Left lung (tissue), 10 donors: ENCODE data around the gene CRYL1. TPM values are rescaled to one million over a fixed set of nuclear protein-coding genes. Genes with fewer than 3 reads are reported as not detected.

Experiments
- ATAC-seq: fragments of 200-7000 bp; cut with Tn5 transposase; one replicate; pipeline ENCODE4 v1.9.1; 2020; ENCODE audit warnings: moderate library complexity
- DNase-seq, 4 donors: peaks; one replicate each; pipeline ENCODE4 v3.0.0-alpha.2; 2013 to 2020
- H3K27ac ChIP-seq, 2 donors: fragments of 200-600 bp; sonication (generic) in 1 of 2; one replicate each; pipeline versions ENCODE4 v1.5.0 to v1.8.0; 2020 to 2021
- H3K27me3 ChIP-seq, 2 donors: fragments of 200-600 bp; sonication (generic) in 1 of 2; one replicate each; pipeline versions ENCODE4 v1.5.0 to v1.8.0; 2020 to 2021
- H3K36me3 ChIP-seq, 2 donors: fragments of 200-600 bp; sonication (generic) in 1 of 2; one replicate each; pipeline versions ENCODE4 v1.5.0 to v1.8.0; 2020 to 2021
- H3K4me1 ChIP-seq, 2 donors: fragments of 200-600 bp; one replicate each; pipeline ENCODE4 v1.8.0; 2021
- H3K4me3 ChIP-seq, 2 donors: fragments of 200-600 bp; sonication (generic) in 1 of 2; one replicate each; pipeline versions ENCODE4 v1.5.0 to v1.8.0; 2020 to 2021; ENCODE audit warnings: mild to moderate bottlenecking in 1 of 2
- H3K9me3 ChIP-seq, 2 donors: fragments of 200-600 bp; sonication (generic) in 1 of 2; one replicate each; pipeline versions ENCODE4 v1.5.0 to v1.8.0; 2020 to 2021
- intact Hi-C, 2 donors: fragments of 100-400 bp; cut with DNase I; formaldehyde crosslinking; loops; one replicate each; pipeline versions ENCODE4 v1.11.2 to v1.14.2; 2022
- polyA plus RNA-seq, 6 donors: library from polyadenylated mRNA; unstranded; fragments of 120-200 nt; gene quantifications; one replicate each; pipeline ENCODE4 v1.2.1, GENCODE V29; 2013; ENCODE audit not compliant: insufficient read length in 6 of 6
- total RNA-seq, 2 donors: library from RNA; stranded (reverse); fragmentation: NEBNext Ultra II Directional; extraction: Animal tissue kit (Norgen Biotek cat#: 25700); gene quantifications; one replicate each; pipeline ENCODE4 v1.2.1, GENCODE V29; 2021
- TF ChIP-seq, protein P1 (sequence below), 2 donors: fragments of 200-600 bp; sonication (generic) in 1 of 2; IDR thresholded peaks; one replicate each; pipeline versions ENCODE4 v1.5.0 to v1.8.0; 2021; ENCODE audit warnings: antibody characterized with exemption in 2 of 2
- donor health status: DM: no; HTN: yes; CAD: no.
- donor health status: DM: no; HTN: no; CAD: no.

CRYL1 gene
- total and polyA plus RNA-seq, 8 donors, result 15.5 to 31.8 (median 24.6) TPM

DNA sequence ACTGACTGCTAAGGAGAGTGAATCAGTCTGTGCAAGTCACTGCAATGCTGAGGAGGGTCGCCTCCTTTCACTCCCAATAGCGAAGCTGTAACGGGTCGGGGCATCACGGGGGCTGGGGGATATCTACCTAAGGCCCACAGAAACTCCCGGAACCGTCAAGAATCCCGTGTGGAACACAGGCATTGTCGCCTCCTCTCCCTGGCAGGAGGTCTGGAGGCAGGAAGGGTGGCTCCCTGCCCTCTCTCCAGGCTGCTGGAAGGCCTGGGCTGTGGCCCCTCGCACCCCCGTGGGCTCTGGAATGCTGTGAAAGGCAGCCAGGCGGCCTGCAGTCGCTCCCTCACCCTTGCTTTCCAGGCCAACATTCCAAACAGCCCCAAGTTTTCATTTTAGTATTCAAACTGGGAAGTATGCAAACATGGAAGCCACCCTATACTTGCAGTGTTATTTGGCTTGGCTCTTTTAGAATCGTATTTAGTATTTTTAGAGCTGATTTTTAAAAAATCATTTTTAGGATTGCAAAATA is 109.4 kb downstream of the CRYL1 start:
- no peak for ATAC-seq
- intact Hi-C loops, result no loop called here
- TF ChIP-seq, protein P1, sequence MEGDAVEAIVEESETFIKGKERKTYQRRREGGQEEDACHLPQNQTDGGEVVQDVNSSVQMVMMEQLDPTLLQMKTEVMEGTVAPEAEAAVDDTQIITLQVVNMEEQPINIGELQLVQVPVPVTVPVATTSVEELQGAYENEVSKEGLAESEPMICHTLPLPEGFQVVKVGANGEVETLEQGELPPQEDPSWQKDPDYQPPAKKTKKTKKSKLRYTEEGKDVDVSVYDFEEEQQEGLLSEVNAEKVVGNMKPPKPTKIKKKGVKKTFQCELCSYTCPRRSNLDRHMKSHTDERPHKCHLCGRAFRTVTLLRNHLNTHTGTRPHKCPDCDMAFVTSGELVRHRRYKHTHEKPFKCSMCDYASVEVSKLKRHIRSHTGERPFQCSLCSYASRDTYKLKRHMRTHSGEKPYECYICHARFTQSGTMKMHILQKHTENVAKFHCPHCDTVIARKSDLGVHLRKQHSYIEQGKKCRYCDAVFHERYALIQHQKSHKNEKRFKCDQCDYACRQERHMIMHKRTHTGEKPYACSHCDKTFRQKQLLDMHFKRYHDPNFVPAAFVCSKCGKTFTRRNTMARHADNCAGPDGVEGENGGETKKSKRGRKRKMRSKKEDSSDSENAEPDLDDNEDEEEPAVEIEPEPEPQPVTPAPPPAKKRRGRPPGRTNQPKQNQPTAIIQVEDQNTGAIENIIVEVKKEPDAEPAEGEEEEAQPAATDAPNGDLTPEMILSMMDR (IDR thresholded peaks at IDR 0.05), result no peak

DNA sequence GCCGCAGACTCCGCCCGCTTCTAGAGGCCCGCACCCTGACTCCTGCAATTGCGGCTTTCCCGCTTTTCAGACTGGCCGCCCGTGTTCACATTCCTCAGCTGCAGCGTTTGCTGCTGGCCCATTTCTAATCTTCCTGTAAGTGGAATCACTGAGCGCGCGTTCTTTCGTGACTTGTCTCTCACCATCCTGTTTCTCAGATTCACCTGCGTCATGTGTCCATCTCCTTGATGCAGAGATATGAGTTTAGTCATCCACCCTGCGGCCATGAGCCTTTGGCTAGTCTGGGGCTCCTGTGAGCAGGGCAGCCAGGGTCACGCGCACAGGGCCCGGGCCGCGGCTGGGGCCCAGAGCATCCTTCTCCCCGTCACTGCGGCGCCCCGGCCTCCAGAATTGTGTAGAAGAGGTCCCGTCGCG is 110.0 kb downstream of the CRYL1 start:
- TF ChIP-seq, protein P1 (IDR thresholded peaks at IDR 0.05), result no peak
- intact Hi-C loops, result no loop called here
- Histone ChIP-seq H3K4me3 (no peak overlapping the region), H3K9me3 (no peaks in the 10 kb centered on the region), H3K27ac (no peak overlapping the region), H3K36me3 (no peaks in the 10 kb centered on the region), H3K27me3 (peaks cover 0 to 13% of the 10 kb centered on the region in 2 donors), H3K4me1 (peaks cover 0 to 4% of the 10 kb centered on the region in 2 donors)
- DNase-seq (no peak), ATAC-seq (no peak)

More for the DNA sequence above, 109.4 kb downstream of the CRYL1 start:
- DNase-seq, result no peak
- H3K36me3 ChIP-seq, result no peaks in the 10 kb centered on the region
- H3K4me1 ChIP-seq, result peaks cover 0 to 4% of the 10 kb centered on the region in 2 donors
- no peaks in the 10 kb centered on the region for H3K9me3 ChIP-seq
- H3K27ac ChIP-seq, result no peak overlapping the region
- H3K27me3 ChIP-seq, result peaks cover 0 to 13% of the 10 kb centered on the region in 2 donors
- H3K4me3 ChIP-seq, result no peak overlapping the region

DNA sequence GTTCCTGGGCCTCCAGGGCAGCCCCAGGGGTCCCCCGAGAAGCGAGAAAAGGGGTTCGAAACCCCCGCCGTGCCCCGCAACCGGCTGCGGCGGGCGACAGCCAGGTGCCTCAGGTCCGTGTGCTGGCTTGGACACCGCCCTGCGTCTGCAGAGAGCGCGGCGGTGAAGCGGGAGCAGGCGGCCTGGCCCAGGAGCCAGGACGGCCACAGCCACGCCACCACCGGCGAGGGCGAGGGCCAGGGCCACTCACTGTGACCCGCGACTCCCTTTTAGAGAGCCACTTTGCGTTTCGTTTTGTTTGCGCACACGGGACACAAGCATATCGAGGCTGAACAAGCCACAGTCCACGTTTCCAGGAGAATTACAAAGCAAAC is 110.4 kb downstream of the CRYL1 start:
- H3K4me3 ChIP-seq, result no peak overlapping the region
- DNase-seq, result no peak

DNA sequence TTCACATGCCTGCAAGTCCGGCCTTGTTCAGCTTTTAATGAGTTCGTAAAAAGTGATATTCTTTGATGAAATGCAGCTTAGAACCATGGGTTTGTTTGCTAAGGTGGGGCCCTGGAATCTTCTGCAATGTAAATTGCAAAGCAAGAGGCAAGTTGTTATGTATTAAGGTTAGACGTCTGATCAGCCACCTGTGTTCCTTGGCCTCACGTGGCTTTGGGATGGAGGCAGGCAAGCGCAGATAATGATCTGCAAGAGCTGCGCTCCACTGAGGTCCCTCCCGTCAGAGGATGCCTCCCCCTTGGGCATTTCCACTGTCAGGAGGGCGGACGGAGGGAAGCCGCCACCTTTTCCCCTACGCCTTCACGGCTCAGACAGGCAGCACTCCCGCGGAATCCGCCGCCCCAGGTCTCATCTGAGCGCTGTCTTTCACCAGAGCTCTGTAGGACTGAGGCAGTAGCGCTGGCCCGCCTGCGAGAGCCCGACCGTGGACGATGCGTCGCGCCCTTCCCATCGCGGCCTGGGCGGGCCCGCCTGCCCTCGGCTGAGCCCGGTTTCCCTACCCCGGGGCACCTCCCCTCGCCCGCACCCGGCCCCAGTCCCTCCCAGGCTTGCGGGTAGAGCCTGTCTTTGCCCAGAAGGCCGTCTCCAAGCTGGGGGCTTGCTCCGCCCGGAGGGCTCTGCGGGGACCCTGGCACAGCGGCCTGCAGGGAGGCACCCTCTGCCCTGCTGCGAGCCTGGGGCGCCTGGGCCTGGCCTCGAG is 110.9 kb downstream of the CRYL1 start:
- DNase-seq (peak in 1 of 4 donors; percentile 77), ATAC-seq (no peak)
- H3K9me3 ChIP-seq, result no peaks in the 10 kb centered on the region
- no peaks in the 10 kb centered on the region for H3K36me3 ChIP-seq
- TF ChIP-seq, protein P1 (IDR thresholded peaks at IDR 0.05), result no peak
- H3K27me3 ChIP-seq, result peaks cover 0 to 13% of the 10 kb centered on the region in 2 donors
- H3K4me3 ChIP-seq, result no peak overlapping the region
- no peak overlapping the region for H3K27ac ChIP-seq
- H3K4me1 ChIP-seq, result no peaks in the 10 kb centered on the region
- intact Hi-C loops, result no loop called here

More for the DNA sequence above, 110.4 kb downstream of the CRYL1 start:
- H3K27me3 ChIP-seq, result peaks cover 0 to 13% of the 10 kb centered on the region in 2 donors
- intact Hi-C loops, result no loop called here
- TF ChIP-seq, protein P1 (IDR thresholded peaks at IDR 0.05), result no peak
- H3K36me3 ChIP-seq, result no peaks in the 10 kb centered on the region
- no peak overlapping the region for H3K27ac ChIP-seq
- peaks cover 0 to 2% of the 10 kb centered on the region in 2 donors for H3K4me1 ChIP-seq
- ATAC-seq, result no peak
- H3K9me3 ChIP-seq, result no peaks in the 10 kb centered on the region

DNA sequence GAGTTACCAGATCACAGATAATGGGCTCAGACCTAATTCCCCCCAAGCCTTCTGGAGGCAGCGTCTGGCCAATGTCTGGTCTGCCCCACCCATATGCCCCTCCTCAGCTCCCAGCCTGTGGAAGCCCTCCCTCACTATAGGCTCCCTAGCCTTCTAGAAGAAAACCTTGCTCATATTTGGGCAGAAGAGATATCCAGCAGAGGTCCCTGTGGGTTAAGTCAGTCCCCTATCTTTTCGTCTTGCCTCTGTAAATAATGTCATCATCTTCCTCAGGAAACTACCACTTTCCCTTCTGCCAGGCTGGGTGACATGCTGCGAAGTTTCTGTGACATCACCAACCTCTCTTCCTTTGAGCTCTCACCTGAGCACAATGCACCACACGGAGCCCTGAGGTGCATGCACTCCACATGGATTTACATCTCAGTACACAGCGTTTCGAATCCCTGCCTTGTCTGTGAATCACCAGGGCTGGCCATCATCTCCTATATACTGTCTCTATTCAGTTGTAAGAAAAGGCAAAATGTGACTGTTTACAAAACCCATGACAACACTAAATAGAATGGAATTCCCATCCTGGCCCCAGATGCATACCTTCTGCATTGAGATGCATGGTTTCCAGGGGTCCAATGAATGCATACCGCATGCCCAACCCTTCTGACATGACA is 112.8 kb downstream of the CRYL1 start:
- H3K4me1 ChIP-seq, result no peaks in the 10 kb centered on the region
- H3K27ac ChIP-seq, result no peak overlapping the region
- ATAC-seq (no peak), DNase-seq (no peak)
- H3K27me3 ChIP-seq, result peaks cover 0 to 13% of the 10 kb centered on the region in 2 donors
- TF ChIP-seq, protein P1 (IDR thresholded peaks at IDR 0.05), result no peak
- no peaks in the 10 kb centered on the region for H3K9me3 ChIP-seq
- H3K4me3 ChIP-seq, result no peak overlapping the region
- no peaks in the 10 kb centered on the region for H3K36me3 ChIP-seq
- intact Hi-C loops, result no loop called here
